ENCODE measurements around the gene CTXN1.

Gene CTXN1

GRCh38 chr19:7900401-7900870 is 25.5 kb downstream of the CTXN1 start:
- DNase-seq (ENCODE audit: low read depth), result no peak

GRCh38 chr19:7899751-7900378 is 26.1 kb downstream of the CTXN1 start:
- DNase-seq (ENCODE audit: low read depth), result no peak

GRCh38 chr19:7898967-7899366 is 27.0 kb downstream of the CTXN1 start:
- no peak for DNase-seq (ENCODE audit: low read depth)

- no peak for DNase-seq (ENCODE audit: low read depth)
These were observed 28.6 kb downstream of the CTXN1 start for GRCh38 chr19:7897292-7897691.

- no peak for DNase-seq (ENCODE audit: low read depth)
These were observed 30.4 kb downstream of the CTXN1 start for GRCh38 chr19:7895565-7895964.

DNA sequence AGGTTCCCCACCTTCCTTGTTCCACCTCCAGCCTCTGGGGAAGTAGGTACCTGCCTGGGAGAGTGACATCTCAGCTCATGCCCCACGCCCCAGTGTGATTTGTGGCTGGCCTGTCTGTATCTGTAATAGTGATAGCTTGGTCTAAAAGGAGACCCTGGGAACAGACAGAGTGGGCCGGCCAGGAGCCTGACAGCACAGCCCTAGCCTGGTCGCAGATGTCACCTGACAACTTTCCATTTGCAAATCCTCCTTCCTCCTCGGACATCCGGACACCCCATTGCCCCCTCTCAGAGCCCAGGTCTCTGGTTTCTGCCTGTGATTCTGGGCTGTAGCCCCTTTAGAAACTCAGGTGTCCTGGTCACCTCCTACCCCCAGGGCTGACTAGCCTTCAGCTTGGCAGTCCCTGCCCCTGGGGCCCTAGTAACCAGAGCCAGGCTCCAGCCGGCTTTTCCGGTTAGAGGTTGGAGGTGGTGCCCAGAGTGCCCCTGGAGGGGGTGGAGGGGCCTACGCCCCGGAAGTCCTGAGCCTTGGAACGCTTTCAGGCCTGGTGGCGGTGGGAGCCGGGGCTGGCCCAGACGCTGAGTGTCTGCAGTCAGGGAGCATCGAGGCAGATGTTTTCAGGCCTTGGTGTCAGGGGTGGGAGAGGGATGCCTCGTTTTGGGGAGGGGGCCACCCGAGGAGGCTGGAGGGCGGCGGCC is 31.2 kb downstream of the CTXN1 start:
- no peak for DNase-seq (ENCODE audit: low read depth)

GRCh38 chr19:7893362-7894101 is 32.4 kb downstream of the CTXN1 start:
- DNase-seq (ENCODE audit: low read depth), result peak; percentile 75

- DNase-seq (ENCODE audit: low read depth), result no peak
These were observed 37.1 kb downstream of the CTXN1 start for GRCh38 chr19:7888826-7889217.

DNA sequence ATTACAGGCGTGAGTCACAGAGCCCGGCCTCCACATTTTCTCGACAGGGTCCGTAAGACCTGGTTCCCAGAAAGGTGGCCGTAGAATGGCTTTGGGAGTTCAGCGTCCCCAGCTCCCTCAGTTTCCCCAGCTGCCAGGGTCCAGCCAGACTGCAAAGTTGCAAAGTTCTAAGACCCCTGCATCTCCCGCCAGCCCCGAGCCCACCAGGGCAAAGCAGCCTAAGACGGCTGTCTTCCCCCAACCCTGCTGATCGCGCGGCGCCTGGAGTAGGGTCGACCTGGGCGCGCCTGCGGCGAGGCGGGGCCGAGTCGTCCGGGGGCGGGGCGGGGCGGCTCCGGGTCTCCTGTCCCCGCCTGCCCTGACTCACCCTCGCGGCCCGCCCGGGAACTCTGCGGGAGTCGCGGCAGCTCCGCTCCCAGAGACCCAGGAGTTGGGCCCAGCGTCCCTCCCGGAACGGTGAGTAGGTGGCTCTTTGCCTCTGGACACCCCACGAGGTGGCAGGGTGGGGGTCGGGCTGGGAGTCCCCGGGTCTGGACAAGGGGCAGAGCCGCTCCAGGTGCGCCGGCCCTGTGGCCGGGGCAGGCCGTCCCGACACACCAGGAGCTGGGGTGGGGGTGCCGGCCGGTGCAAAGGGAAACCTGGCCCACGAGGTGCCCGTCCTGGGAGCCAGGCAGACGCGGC is 37.6 kb downstream of the CTXN1 start, which contains the start of gene LRRC8E:
TSS of gene LRRC8E (plus strand) at position 366 of the 681 bp plus-strand sequence. CDS start 7,094 bp downstream, outside the sequence.
- DNase-seq (ENCODE audit: low read depth), result peak; percentile 72

DNA sequence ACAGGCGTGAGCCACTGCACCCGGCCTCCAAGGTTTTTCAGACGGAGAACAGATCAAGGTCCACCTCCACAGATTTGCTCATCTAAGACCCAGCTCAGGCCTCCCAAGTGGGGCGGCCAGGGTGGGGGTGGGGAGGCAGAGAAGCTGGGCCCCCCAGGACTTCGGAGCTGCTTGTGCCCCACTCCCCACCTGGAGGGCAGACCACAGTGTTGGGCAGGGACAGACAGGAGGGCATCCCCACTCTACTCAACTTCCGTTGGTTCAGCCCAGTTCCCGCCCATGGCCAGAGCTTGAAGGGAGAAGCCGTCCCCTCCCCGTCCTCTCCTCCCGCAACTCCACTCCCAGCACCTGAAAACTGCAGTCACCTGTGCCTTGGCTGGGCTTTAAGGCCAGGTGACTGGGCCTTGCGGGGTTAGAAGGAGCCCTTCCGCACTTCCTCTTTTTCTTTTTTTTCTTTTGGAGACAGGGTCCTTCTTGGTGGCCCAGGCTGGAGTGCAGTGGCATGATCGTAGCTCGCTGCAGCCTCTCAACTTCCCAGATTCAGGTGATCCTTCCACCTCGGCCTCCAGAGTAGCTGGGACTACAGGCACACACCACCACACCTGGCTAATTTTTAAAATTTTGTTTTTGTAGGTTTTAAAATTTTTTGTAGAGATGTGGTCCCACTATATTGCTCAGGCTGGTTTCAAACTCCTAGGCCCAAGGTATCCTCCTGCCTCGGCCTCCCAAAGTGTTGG is 38.4 kb downstream of the CTXN1 start:
- no peak for DNase-seq (ENCODE audit: low read depth)

- DNase-seq (ENCODE audit: low read depth), result no peak
These were observed 40.1 kb downstream of the CTXN1 start for GRCh38 chr19:7885818-7886217.

DNA sequence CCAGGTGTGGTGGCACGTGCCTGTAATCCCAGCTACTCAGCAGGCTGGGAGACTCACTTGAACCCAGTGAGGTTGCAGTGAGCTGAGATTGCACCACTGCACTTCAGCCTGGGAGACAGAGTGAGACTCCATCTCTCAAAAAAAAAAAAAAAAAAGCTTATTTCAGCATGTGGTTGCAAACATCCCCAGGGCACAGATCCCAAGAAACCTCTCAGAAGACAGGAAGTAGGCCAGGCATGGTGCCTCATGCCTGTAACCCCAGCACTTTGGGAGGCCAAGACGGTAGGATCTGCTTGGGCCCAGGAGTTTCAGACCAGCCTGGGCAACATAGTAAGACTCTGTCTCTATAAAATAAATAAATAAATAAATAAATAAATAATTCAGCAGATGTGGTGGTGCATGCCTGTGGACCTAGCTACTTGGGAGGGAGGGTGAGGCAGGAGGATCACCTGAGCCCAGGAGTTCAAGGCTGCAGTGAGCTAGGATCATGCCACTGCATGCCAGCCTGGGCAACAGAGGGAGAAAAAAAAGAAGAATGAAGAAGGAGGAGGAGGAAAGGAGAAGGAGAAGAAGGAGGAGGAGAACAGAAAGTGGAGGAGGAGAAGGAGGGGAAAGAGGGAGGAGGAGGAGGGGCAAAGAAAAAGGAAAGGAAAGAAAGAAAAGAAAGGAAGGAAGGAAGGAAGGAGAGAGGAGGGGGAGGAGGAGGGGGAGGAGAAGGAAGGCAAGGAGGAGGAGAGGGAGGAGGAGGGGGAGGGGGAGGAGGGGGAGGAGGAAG is 42.0 kb downstream of the CTXN1 start:
- peak; percentile 30 for DNase-seq (ENCODE audit: low read depth)

- no peak for DNase-seq (ENCODE audit: low read depth)
These were observed 42.8 kb downstream of the CTXN1 start for GRCh38 chr19:7883105-7883504.

DNA sequence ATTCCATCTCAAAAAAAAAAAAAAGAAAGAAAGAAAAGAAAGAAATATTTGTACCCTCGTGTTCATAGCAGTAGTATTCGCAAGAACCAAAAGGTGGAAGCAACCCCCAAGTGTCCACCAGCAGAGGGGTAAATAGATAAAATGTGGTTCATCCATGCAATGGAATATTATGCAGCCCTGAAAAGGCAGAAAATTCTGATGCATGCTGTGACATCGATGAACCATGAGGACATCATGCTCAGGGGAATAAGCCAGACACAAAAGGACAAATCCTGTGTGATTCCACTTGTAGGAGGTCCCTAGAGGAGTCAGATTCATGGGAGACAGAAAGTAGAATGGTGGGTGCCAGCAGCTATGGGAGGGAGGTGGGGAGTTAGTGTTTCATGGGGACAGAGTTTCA is 44.0 kb downstream of the CTXN1 start:
- no peak for DNase-seq (ENCODE audit: low read depth)

- DNase-seq (ENCODE audit: low read depth), result no peak
These were observed 46.1 kb downstream of the CTXN1 start for GRCh38 chr19:7879836-7880235.

- DNase-seq (ENCODE audit: low read depth), result no peak
These were observed 46.7 kb downstream of the CTXN1 start for GRCh38 chr19:7879111-7879807.

GRCh38 chr19:7877249-7877836 is 48.6 kb downstream of the CTXN1 start:
- no peak for DNase-seq (ENCODE audit: low read depth)

DNA sequence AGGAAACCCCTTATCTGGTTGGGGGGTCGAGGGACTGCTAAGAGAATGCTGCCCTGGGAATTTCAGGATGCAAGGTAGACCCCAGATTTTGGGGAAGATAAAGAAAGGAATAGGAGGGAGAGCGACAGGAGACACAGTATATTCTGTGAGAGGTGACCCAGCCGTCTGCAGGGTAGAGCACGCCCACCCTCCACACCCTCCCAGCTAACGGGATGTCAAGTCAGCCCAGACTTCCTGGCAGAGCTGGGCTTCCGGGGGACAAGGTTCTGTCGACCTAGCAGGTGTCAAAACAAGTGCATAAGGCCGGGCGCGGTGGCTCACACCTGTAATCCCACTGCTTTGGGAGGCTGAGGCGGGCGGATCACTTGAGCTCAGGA is 51.0 kb downstream of the CTXN1 start:
- DNase-seq (ENCODE audit: low read depth), result no peak
